IMR-90 (cell line): ENCODE results near the gene GFOD2. TPM values are rescaled to one million over a fixed set of nuclear protein-coding genes. Genes with fewer than 3 reads are reported as not detected.

Experiments used
- ATAC-seq: fragments of 200-7000 bp; cut with Tn5 transposase; 2 replicates; pipeline ENCODE4 v1.9.1; 2020; ENCODE audit warnings: low read depth, mild to moderate bottlenecking, moderate library complexity
- BruUV-seq: library from RNA; stranded (reverse); fragments of 400-500 nt; replicated peaks from 2 replicates; lab custom pipeline; 2021; lab: Mats Ljungman, UMichigan
- CTCF ChIA-PET: fragments of 300-600 bp; formaldehyde crosslinking; extraction: SDS; loops from one replicate; lab custom pipeline; 2021; ENCODE audit warnings: antibody characterized with exemption; lab: Yijun Ruan, JAX
- POLR2A ChIA-PET: fragments of 300-600 bp; sonication (Branson Sonifier 250); formaldehyde crosslinking; loops from one replicate; lab custom pipeline; 2022; ENCODE audit warnings: antibody characterized with exemption; ENCODE audit not compliant: unreplicated experiment; lab: Charles Lee
- DNase-seq: peaks from one replicate; pipeline ENCODE4 v3.0.0; 2013
- H2AFZ ChIP-seq: replicated peaks from 2 replicates; pipeline ENCODE3; 2013; ENCODE audit warnings: low read length, mild to moderate bottlenecking; ENCODE audit not compliant: poor library complexity
- H2AK5ac ChIP-seq: 2 replicates; pipeline ENCODE4 v1.6.1; 2013; ENCODE audit warnings: low read depth, low read length, inconsistent platforms
- H2AK9ac ChIP-seq: replicated peaks from 2 replicates; pipeline ENCODE3; 2013; ENCODE audit warnings: mild to moderate bottlenecking, low read depth, low read length, moderate library complexity; ENCODE audit not compliant: poor library complexity
- H2BK120ac ChIP-seq: 2 replicates; pipeline ENCODE4 v1.6.1; 2013; ENCODE audit warnings: low read depth, low read length, inconsistent platforms
- H2BK15ac ChIP-seq: 3 replicates; pipeline ENCODE4 v1.6.1; 2013; ENCODE audit warnings: low read depth, low read length, inconsistent platforms
- H2BK20ac ChIP-seq: 2 replicates; pipeline ENCODE4 v1.6.1; 2013; ENCODE audit warnings: low read depth, mild to moderate bottlenecking, inconsistent platforms, low read length, moderate library complexity
- H2BK5ac ChIP-seq: 2 replicates; pipeline ENCODE4 v1.6.1; 2013; ENCODE audit warnings: mild to moderate bottlenecking, low read depth, low read length, inconsistent platforms; ENCODE audit not compliant: poor library complexity, severe bottlenecking
- H3K14ac ChIP-seq: replicated peaks from 2 replicates; pipeline ENCODE4 v1.6.1; 2013; ENCODE audit warnings: low read depth, low read length, inconsistent platforms
- H3K18ac ChIP-seq: 2 replicates; pipeline ENCODE4 v1.6.1; 2013; ENCODE audit warnings: low read depth, low read length, control low read depth
- H3K23ac ChIP-seq: 2 replicates; pipeline ENCODE4 v1.6.1; 2013; ENCODE audit warnings: low read depth, low read length, inconsistent platforms
- H3K27ac ChIP-seq: 2 replicates; pipeline ENCODE4 v1.5.1; 2013; ENCODE audit warnings: mild to moderate bottlenecking, control low read depth, low read length; ENCODE audit not compliant: insufficient read depth
- H3K27me3 ChIP-seq: 2 replicates; pipeline ENCODE4 v1.6.1; 2013; ENCODE audit warnings: low read length; ENCODE audit not compliant: control insufficient read depth, insufficient read depth
- H3K36me3 ChIP-seq: 2 replicates; pipeline ENCODE4 v1.6.1; 2013; ENCODE audit warnings: low read length, mixed read lengths; ENCODE audit not compliant: control insufficient read depth, insufficient read depth
- H3K4ac ChIP-seq: 2 replicates; pipeline ENCODE4 v1.6.1; 2013; ENCODE audit warnings: low read depth, low read length, inconsistent platforms
- H3K4me1 ChIP-seq: 2 replicates; pipeline ENCODE4 v1.6.1; 2013; ENCODE audit warnings: low read length, mixed read lengths; ENCODE audit not compliant: control insufficient read depth, insufficient read depth
- H3K4me2 ChIP-seq: 2 replicates; pipeline ENCODE4 v1.6.1; 2013; ENCODE audit warnings: low read depth, mild to moderate bottlenecking, control low read depth, low read length, moderate library complexity
- H3K4me3 ChIP-seq: 2 replicates; pipeline ENCODE4 v1.5.1; 2013; ENCODE audit warnings: low read depth, mild to moderate bottlenecking, control low read depth, low read length, moderate library complexity; ENCODE audit not compliant: insufficient read depth
- H3K56ac ChIP-seq: 2 replicates; pipeline ENCODE4 v1.6.1; 2013; ENCODE audit warnings: low read length, inconsistent platforms; ENCODE audit not compliant: insufficient read depth; ENCODE audit errors: extremely low read depth
- H3K79me1 ChIP-seq, 2 experiments: 2 replicates each; pipeline ENCODE4 v1.6.1; 2013; ENCODE audit warnings: low read length in 2 of 2, inconsistent platforms in 1 of 2, low read depth in 1 of 2
- H3K9ac ChIP-seq: 2 replicates; pipeline ENCODE4 v1.6.1; 2013; ENCODE audit warnings: low read depth, low read length, control low read depth
- H3K9me1 ChIP-seq: 2 replicates; pipeline ENCODE4 v1.6.1; 2013; ENCODE audit warnings: low read length, inconsistent platforms; ENCODE audit not compliant: insufficient read depth
- H3K9me3 ChIP-seq: 2 replicates; pipeline ENCODE4 v1.6.1; 2013; ENCODE audit warnings: low read length; ENCODE audit not compliant: control insufficient read depth, insufficient read depth
- H4K20me1 ChIP-seq: 2 replicates; pipeline ENCODE4 v1.6.1; 2013; ENCODE audit warnings: low read length, inconsistent platforms; ENCODE audit not compliant: insufficient read depth
- H4K5ac ChIP-seq: 2 replicates; pipeline ENCODE4 v1.6.1; 2013; ENCODE audit warnings: mild to moderate bottlenecking, low read depth, low read length, control low read depth
- H4K8ac ChIP-seq, 2 experiments: 2 replicates each; pipeline ENCODE4 v1.6.1; 2013; ENCODE audit warnings: low read depth in 2 of 2, low read length in 2 of 2, control low read depth in 1 of 2, inconsistent platforms in 1 of 2
- H4K91ac ChIP-seq: 2 replicates; pipeline ENCODE4 v1.6.1; 2013; ENCODE audit warnings: low read depth, low read length, inconsistent platforms; ENCODE audit not compliant: insufficient read depth
- BHLHE40 ChIP-seq: fragments of 150-350 bp; IDR thresholded peaks from 2 replicates; pipeline ENCODE4 v1.6.1; 2016; ENCODE audit warnings: mild to moderate bottlenecking, low read depth, low read length
- CHD1 ChIP-seq: IDR thresholded peaks from 2 replicates; pipeline ENCODE4 v1.6.1; 2012; ENCODE audit warnings: low read depth, low read length, improper control_type of control experiment
- ELK1 ChIP-seq: fragments of 150-350 bp; IDR thresholded peaks from 2 replicates; pipeline ENCODE4 v1.6.1; 2016; ENCODE audit warnings: low read depth, mild to moderate bottlenecking, low read length, moderate library complexity, borderline replicate concordance
- MAFK ChIP-seq: IDR thresholded peaks from 2 replicates; pipeline ENCODE4 v1.6.1; 2012; ENCODE audit warnings: low read depth, low read length, improper control_type of control experiment
- MAZ ChIP-seq: IDR thresholded peaks from 2 replicates; pipeline ENCODE4 v1.6.1; 2012; ENCODE audit warnings: low read depth, mild to moderate bottlenecking, low read length, improper control_type of control experiment, moderate library complexity, borderline replicate concordance
- RCOR1 ChIP-seq: IDR thresholded peaks from 2 replicates; pipeline ENCODE4 v1.6.1; 2012; ENCODE audit warnings: mild to moderate bottlenecking, low read length, improper control_type of control experiment; ENCODE audit not compliant: insufficient replicate concordance
- RFX5 ChIP-seq: IDR thresholded peaks from 2 replicates; pipeline ENCODE4 v1.8.0; 2012; ENCODE audit warnings: low read depth, mild to moderate bottlenecking, low read length, moderate library complexity
- SMC3 ChIP-seq: fragments of 150-350 bp; IDR thresholded peaks from 2 replicates; pipeline ENCODE4 v1.6.1; 2016; ENCODE audit warnings: low read depth, mild to moderate bottlenecking, antibody characterized with exemption, low read length, moderate library complexity
- USF2 ChIP-seq: fragments of 150-350 bp; IDR thresholded peaks from 2 replicates; pipeline ENCODE4 v1.6.1; 2017; ENCODE audit warnings: mild to moderate bottlenecking, antibody characterized with exemption, low read length, low read depth
- WGBS, 2 experiments: methylation state at CpG; one replicate each; pipeline versions ENCODE4 v1.1.5 to v1.1.7; 2013; ENCODE audit warnings: missing lambda C conversion rate in 2 of 2; ENCODE audit not compliant: insufficient read length in 1 of 2; ENCODE audit errors: extremely low coverage in 2 of 2; 5-methylcytosine and 5-hydroxymethylcytosine counted together
- dilution Hi-C: fragments of 300-500 bp; cut with HindIII; formaldehyde crosslinking; loops from one replicate; pipeline ENCODE4 v1.14.3; 2018; ENCODE audit warnings: low sequenced_read_pairs; ENCODE audit not compliant: unreplicated experiment
- in situ Hi-C: fragments of 300-500 bp; cut with MboI; formaldehyde crosslinking; loops from 3 replicates; pipeline ENCODE4 v1.14.3; 2019; ENCODE audit warnings: low sequenced_read_pairs, inconsistent platforms, mixed read lengths
- intact Hi-C: fragments of 100-400 bp; cut with micrococcal nuclease; formaldehyde crosslinking; loops from 2 replicates; pipeline ENCODE4 v1.10.0; 2022
- polyA plus RNA-seq, 3 experiments: library from polyadenylated mRNA; depleted of rRNA; stranded (reverse); fragments of >200 nt; gene quantifications; 2 replicates each; pipeline ENCODE4 v1.2.3, GENCODE V29; 2012; ENCODE audit warnings: low replicate concordance in 1 of 3
- total RNA-seq: library from RNA; depleted of rRNA; stranded (reverse); fragments of >200 nt; gene quantifications from 2 replicates; pipeline ENCODE4 v1.2.3, GENCODE V29; 2012

GFOD2 gene
- total and polyA plus RNA-seq, 2 of the 4 experiments (the other 2 are of a cell fraction) = 12.3 to 18.1 TPM

GRCh38 chr16:67758966-67759365, 39.9 kb upstream of the GFOD2 start:
- Histone ChIP-seq H3K18ac (no peak overlapping the region), H3K27me3 (no peaks in the 10 kb centered on the region), H2AFZ (no peak overlapping the region), H4K91ac (no peak overlapping the region), H2AK9ac (no peak overlapping the region), H2AK5ac (no peak overlapping the region), H4K20me1 (peaks cover 18% of the 10 kb centered on the region), H3K36me3 (peaks cover 6% of the 10 kb centered on the region; the same call in 1 of the 2 replicates), H2BK15ac (no peak overlapping the region), H3K9me3 (no peaks in the 10 kb centered on the region), H3K9ac (no peak overlapping the region), H4K8ac (no peak overlapping the region), H3K79me1 (peaks cover 8 to 46% of the 10 kb centered on the region in 2 experiments; a peak in 3 of 4 replicates), H3K4ac (no peak overlapping the region), H3K23ac (no peak overlapping the region), H3K27ac (no peak overlapping the region), H3K9me1 (peaks cover 20% of the 10 kb centered on the region), H3K56ac (no peak overlapping the region), H2BK20ac (no peak overlapping the region), H3K4me2 (no peak overlapping the region), H4K5ac (no peak overlapping the region), H2BK5ac (no peak overlapping the region), H2BK120ac (no peak overlapping the region), H3K4me3 (no peak overlapping the region), H3K14ac (no peak overlapping the region), H3K4me1 (no peaks in the 10 kb centered on the region)
- in situ Hi-C loops (no loop called here), intact Hi-C loops (no loop called here), dilution Hi-C loops (no loop called here)
- no peak for TF ChIP-seq SMC3
- no peak for TF ChIP-seq MAFK
- no peak for TF ChIP-seq RCOR1
- TF ChIP-seq MAZ = no peak
- TF ChIP-seq CHD1 = no peak
- TF ChIP-seq ELK1 = no peak
- TF ChIP-seq USF2 = no peak
- no peak for TF ChIP-seq RFX5
- no peak for TF ChIP-seq BHLHE40
- ATAC-seq (no peak), DNase-seq (no peak)
- POLR2A ChIA-PET = no interaction called here
- WGBS, 2 experiments = no CpG with 5 or more reads among the region's 7 CpGs
- CTCF ChIA-PET = no interaction called here
- no TSS peak for BruUV-seq
